K562 (cell line): ENCODE results near the gene TMEM59. TPM values are rescaled to one million over a fixed set of nuclear protein-coding genes. Genes with fewer than 3 reads are reported as not detected.

Experiments
- ATAC-seq: fragments of 200-7000 bp; cut with Tn5 transposase; 3 replicates; pipeline ENCODE4 v1.9.1; 2020; ENCODE audit warnings: moderate library complexity
- BruUV-seq: library from RNA; stranded (reverse); fragments of 400-500 nt; replicated peaks from 2 replicates; lab custom pipeline; 2021; lab: Mats Ljungman, UMichigan
- CTCF ChIA-PET: fragments of 300-600 bp; formaldehyde crosslinking; extraction: SDS; loops from one replicate; lab custom pipeline; 2021; ENCODE audit warnings: low intra/inter-chr PET ratio; lab: Yijun Ruan, JAX
- POLR2A ChIA-PET: fragments of 300-600, 350-650 bp; sonication (Branson Sonifier 250); formaldehyde crosslinking; extraction: SDS; loops from one replicate; lab custom pipeline; 2021; ENCODE audit warnings: antibody characterized with exemption, inconsistent platforms; lab: Yijun Ruan, JAX
- DNase-seq, 4 experiments: peaks; one replicate each; pipeline versions ENCODE4 v3.0.0 to v3.0.0-alpha.2; 2011 to 2018; ENCODE audit warnings: low spot score in 3 of 4, mixed read lengths in 3 of 4; ENCODE audit errors: extremely low read depth in 1 of 4
- FAIRE-seq: peaks from 2 replicates; lab custom pipeline; 2011; peaks lifted over from hg19 to GRCh38; lab: Jason Lieb, UNC
- H2AFZ ChIP-seq: 2 replicates; pipeline ENCODE4 v1.6.0; 2011; ENCODE audit warnings: low read depth, low read length, control low read depth, inconsistent platforms
- H3K27ac ChIP-seq: fragments of 200-600 bp; 3 replicates; pipeline ENCODE4 v1.8.0; 2011; ENCODE audit warnings: low read depth, mild to moderate bottlenecking, control low read depth, inconsistent platforms, low read length, moderate library complexity, mixed read lengths; ENCODE audit errors: extremely low read depth
- H3K27me3 ChIP-seq, 2 experiments: fragments of 300-600 bp in 1 of 2; 2 replicates in 1 of 2; 3 replicates in 1 of 2; pipeline versions ENCODE4 v1.6.0 to v1.8.0; 2011; ENCODE audit warnings: inconsistent platforms in 2 of 2, low read length in 2 of 2, mild to moderate bottlenecking in 1 of 2, mixed read lengths in 1 of 2, moderate library complexity in 1 of 2; ENCODE audit not compliant: control insufficient read depth in 2 of 2, insufficient read depth in 2 of 2
- H3K36me3 ChIP-seq: fragments of 300-600 bp; 3 replicates; pipeline ENCODE4 v1.8.0; 2011; ENCODE audit warnings: mild to moderate bottlenecking, low read length, inconsistent platforms; ENCODE audit not compliant: control insufficient read depth, insufficient read depth
- H3K4me1 ChIP-seq, 2 experiments: fragments of 200-600 bp in 1 of 2; replicated peaks in 1 of 2; 2 replicates in 1 of 2; 3 replicates in 1 of 2; pipeline versions ENCODE4 v1.5.1 to v1.8.0; 2011; ENCODE audit warnings: inconsistent platforms in 2 of 2, low read length in 2 of 2, mild to moderate bottlenecking in 1 of 2, mixed read lengths in 1 of 2, moderate library complexity in 1 of 2; ENCODE audit not compliant: control insufficient read depth in 2 of 2, insufficient read depth in 2 of 2
- H3K4me2 ChIP-seq: 2 replicates; pipeline ENCODE4 v1.6.1; 2011; ENCODE audit warnings: low read length, control low read depth, inconsistent platforms, mixed read lengths; ENCODE audit not compliant: insufficient read depth
- H3K4me3 ChIP-seq: fragments of 200-600 bp; sonication (generic), shearing (Covaris generic); 2 replicates; pipeline ENCODE4 v1.5.1; 2016; ENCODE audit warnings: control low read depth, inconsistent platforms
- H3K79me2 ChIP-seq: fragments of 200-600 bp; 3 replicates; pipeline ENCODE4 v1.8.0; 2011; ENCODE audit warnings: low read length, inconsistent platforms; ENCODE audit not compliant: control insufficient read depth, insufficient read depth
- H3K9ac ChIP-seq, 2 experiments: 2 replicates each; pipeline versions ENCODE4 v1.6.0 to v1.6.1; 2011; ENCODE audit warnings: low read depth in 2 of 2, low read length in 2 of 2, control low read depth in 1 of 2, inconsistent platforms in 1 of 2, mild to moderate bottlenecking in 1 of 2, mixed read lengths in 1 of 2; ENCODE audit not compliant: insufficient read depth in 1 of 2
- H3K9me1 ChIP-seq: one replicate; pipeline ENCODE4 v1.6.0; 2011; ENCODE audit warnings: inconsistent platforms, mild to moderate bottlenecking, low read length, moderate library complexity; ENCODE audit not compliant: control insufficient read depth, insufficient read depth
- H3K9me3 ChIP-seq: replicated peaks from 2 replicates; pipeline ENCODE4 v1.5.1; 2011; ENCODE audit warnings: low read depth, low read length, inconsistent platforms; ENCODE audit not compliant: control insufficient read depth, insufficient read depth
- H4K20me1 ChIP-seq: replicated peaks from 2 replicates; pipeline ENCODE4 v1.6.1; 2011; ENCODE audit warnings: low read length, inconsistent platforms, mixed read lengths; ENCODE audit not compliant: control insufficient read depth, insufficient read depth
- CC2D1A ChIP-seq: fragments of 450-650 bp; IDR thresholded peaks from 2 replicates; pipeline ENCODE4 v1.6.1; 2017; ENCODE audit warnings: mild to moderate bottlenecking
- PHF20 ChIP-seq: fragments of 450-650 bp; IDR thresholded peaks from 2 replicates; pipeline ENCODE4 v1.6.1; 2018; ENCODE audit not compliant: partially characterized antibody
- RCOR1 ChIP-seq, 2 experiments: IDR thresholded peaks; 2 replicates each; pipeline ENCODE4 v1.6.1; 2012; ENCODE audit warnings: low read depth in 2 of 2, low read length in 2 of 2, borderline replicate concordance in 1 of 2, improper control_type of control experiment in 1 of 2
- SAP30 ChIP-seq: fragments of 200-600 bp; sonication (generic); IDR thresholded peaks from 2 replicates; pipeline ENCODE4 v1.6.1; 2012; ENCODE audit warnings: borderline replicate concordance, low read depth, mild to moderate bottlenecking, moderate library complexity, low read length, control low read depth, inconsistent platforms; ENCODE audit not compliant: insufficient read depth, poor library complexity, severe bottlenecking
- TBP ChIP-seq: optimal IDR thresholded peaks from 2 replicates; pipeline ENCODE3; 2011; ENCODE audit warnings: low read depth, low read length, improper control_type of control experiment
- ZKSCAN1 ChIP-seq: fragments of 150-350 bp; IDR thresholded peaks from 2 replicates; pipeline ENCODE4 v1.6.1; 2016; ENCODE audit warnings: low read depth, low read length
- WGBS: fragments of 100-300 bp; shearing (Covaris generic); methylation state at CpG from one replicate; pipeline ENCODE4 v1.1.6; 2016; ENCODE audit warnings: low coverage, mixed read lengths; ENCODE audit not compliant: insufficient coverage; ENCODE audit errors: missing lambda C conversion rate; 5-methylcytosine and 5-hydroxymethylcytosine counted together
- in situ Hi-C: fragments of 300-500 bp; cut with MboI; formaldehyde crosslinking; loops from 4 replicates; pipeline ENCODE4 v1.15.0; 2018; ENCODE audit warnings: inconsistent platforms, mixed read lengths
- intact Hi-C: fragments of 100-400 bp; cut with micrococcal nuclease; formaldehyde crosslinking; loops from 2 replicates; pipeline ENCODE4 v1.14.2; 2022
- polyA plus RNA-seq, 8 experiments: library from polyadenylated mRNA; depleted of rRNA in 4 of 8; stranded (reverse) in 5 of 8; unstranded in 3 of 8; fragments of >200 nt; fragmentation: Nextera tagmentation in 2 of 8; fragmentation: Illumina TruSeq in 1 of 8; extraction: Ambion mirVana in 2 of 8; extraction: Trizol in 1 of 8; gene quantifications; 2 replicates each; pipeline versions ENCODE4 v1.2.1 to v1.2.3, GENCODE V29; 2011 to 2014; ENCODE audit warnings: inconsistent platforms in 1 of 8, missing spikeins in 1 of 8
- total RNA-seq, 7 experiments: library from RNA; depleted of rRNA in 6 of 7; stranded (reverse); fragments of >200 nt in 6 of 7; fragmentation: Illumina TruSeq in 2 of 7; extraction: Trizol in 2 of 7; gene quantifications; 2 replicates each; pipeline versions ENCODE4 v1.2.1 to v1.2.3, GENCODE V29; 2011 to 2021; ENCODE audit warnings: low replicate concordance in 1 of 7
- TF ChIP-seq, protein P1 (sequence below): fragments of 250-450 bp; sonication (Bioruptor Pico); IDR thresholded peaks from 2 replicates; pipeline ENCODE4 v1.8.0; 2022; ENCODE audit warnings: inconsistent platforms, mild to moderate bottlenecking, moderate library complexity, borderline replicate concordance
- TF ChIP-seq, protein P2 (sequence below): sonication (generic); formaldehyde crosslinking; IDR thresholded peaks from 2 replicates; pipeline ENCODE4 v1.4.0; 2020; ENCODE audit warnings: mild to moderate bottlenecking, missing genetic modification reagents
- TF ChIP-seq, protein P3 (sequence below), 2 experiments: fragments of 450-650 bp; IDR thresholded peaks; 2 replicates each; pipeline ENCODE4 v1.6.1; 2016

The TMEM59 gene
- total and polyA plus RNA-seq, 9 of the 15 experiments (the other 6 are each of a cell fraction or from before 2014, with no cell fraction given) = 93.1 to 316 (median 151) TPM

DNA sequence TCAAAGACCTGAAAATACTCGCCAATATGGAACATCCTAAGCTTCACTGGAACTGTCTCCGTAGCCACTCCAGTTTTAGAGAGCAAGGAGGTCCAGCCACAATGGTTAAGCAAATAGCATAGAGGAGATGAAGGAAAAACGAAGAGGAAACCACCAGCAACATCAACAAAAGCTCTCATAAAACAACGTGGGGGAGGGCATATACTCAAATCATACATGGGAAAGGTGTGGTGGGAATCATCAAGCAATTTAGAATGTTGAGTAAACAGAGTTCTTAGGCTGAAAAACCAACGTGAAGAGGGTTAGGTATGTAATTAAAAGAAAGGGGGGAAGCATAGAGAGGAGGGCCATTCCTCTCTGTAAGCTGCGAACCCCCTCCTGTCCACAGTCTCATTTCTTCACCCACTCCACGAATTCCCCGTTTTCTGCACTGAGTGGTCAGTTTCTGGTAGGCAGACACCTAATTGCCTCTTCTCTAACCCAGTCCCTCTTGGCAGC, 1.0 kb downstream of the TMEM59 start:
- peak; percentile 25 for TF ChIP-seq TBP
- no peak for TF ChIP-seq RCOR1 (IDR thresholded peaks at IDR 0.05; ENCODE audit: borderline replicate concordance in 1 of 2, low read depth in 2 of 2, low read length in 2 of 2)
- TF ChIP-seq, protein P1, sequence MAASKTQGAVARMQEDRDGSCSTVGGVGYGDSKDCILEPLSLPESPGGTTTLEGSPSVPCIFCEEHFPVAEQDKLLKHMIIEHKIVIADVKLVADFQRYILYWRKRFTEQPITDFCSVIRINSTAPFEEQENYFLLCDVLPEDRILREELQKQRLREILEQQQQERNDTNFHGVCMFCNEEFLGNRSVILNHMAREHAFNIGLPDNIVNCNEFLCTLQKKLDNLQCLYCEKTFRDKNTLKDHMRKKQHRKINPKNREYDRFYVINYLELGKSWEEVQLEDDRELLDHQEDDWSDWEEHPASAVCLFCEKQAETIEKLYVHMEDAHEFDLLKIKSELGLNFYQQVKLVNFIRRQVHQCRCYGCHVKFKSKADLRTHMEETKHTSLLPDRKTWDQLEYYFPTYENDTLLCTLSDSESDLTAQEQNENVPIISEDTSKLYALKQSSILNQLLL (CRISPR knock-in tag) = no peak
- TF ChIP-seq, protein P2, sequence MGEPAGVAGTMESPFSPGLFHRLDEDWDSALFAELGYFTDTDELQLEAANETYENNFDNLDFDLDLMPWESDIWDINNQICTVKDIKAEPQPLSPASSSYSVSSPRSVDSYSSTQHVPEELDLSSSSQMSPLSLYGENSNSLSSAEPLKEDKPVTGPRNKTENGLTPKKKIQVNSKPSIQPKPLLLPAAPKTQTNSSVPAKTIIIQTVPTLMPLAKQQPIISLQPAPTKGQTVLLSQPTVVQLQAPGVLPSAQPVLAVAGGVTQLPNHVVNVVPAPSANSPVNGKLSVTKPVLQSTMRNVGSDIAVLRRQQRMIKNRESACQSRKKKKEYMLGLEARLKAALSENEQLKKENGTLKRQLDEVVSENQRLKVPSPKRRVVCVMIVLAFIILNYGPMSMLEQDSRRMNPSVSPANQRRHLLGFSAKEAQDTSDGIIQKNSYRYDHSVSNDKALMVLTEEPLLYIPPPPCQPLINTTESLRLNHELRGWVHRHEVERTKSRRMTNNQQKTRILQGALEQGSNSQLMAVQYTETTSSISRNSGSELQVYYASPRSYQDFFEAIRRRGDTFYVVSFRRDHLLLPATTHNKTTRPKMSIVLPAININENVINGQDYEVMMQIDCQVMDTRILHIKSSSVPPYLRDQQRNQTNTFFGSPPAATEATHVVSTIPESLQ (CRISPR knock-in tag) = 0 out of 2 replicates have a peak, but pooled peaks have one; percentile 33
- TF ChIP-seq, protein P3, sequence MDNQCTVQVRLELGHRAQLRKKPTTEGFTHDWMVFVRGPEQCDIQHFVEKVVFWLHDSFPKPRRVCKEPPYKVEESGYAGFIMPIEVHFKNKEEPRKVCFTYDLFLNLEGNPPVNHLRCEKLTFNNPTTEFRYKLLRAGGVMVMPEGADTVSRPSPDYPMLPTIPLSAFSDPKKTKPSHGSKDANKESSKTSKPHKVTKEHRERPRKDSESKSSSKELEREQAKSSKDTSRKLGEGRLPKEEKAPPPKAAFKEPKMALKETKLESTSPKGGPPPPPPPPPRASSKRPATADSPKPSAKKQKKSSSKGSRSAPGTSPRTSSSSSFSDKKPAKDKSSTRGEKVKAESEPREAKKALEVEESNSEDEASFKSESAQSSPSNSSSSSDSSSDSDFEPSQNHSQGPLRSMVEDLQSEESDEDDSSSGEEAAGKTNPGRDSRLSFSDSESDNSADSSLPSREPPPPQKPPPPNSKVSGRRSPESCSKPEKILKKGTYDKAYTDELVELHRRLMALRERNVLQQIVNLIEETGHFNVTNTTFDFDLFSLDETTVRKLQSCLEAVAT (IDR thresholded peaks at IDR 0.05) = peak in 1 of 2 experiments; percentile 21; a peak in 1 of 4 replicates
- TF ChIP-seq CC2D1A = no peak
- no peak for TF ChIP-seq SAP30
- TF ChIP-seq PHF20 = peak; percentile 45
- no peak for TF ChIP-seq ZKSCAN1
- BruUV-seq = no TSS peak
- intact Hi-C loops (loop anchor here (2.0 to 5.0 kb wide), 2 partner anchors 105 to 191 kb away; partner anchors contain the start of genes IFT25 and LRRC42), in situ Hi-C loops (no loop called here)
- WGBS = under 1% methylated on average over 8 of the region's 8 CpGs
- Histone ChIP-seq H2AFZ (peak overlapping the region; percentile 85), H3K9ac (peak overlapping the region; percentile 87 to 95), H3K27ac (peak overlapping the region; percentile 87), H3K27me3 (no peaks in the 10 kb centered on the region), H4K20me1 (no peaks in the 10 kb centered on the region), H3K9me1 (no peaks in the 10 kb centered on the region), H3K36me3 (peaks cover 9% of the 10 kb centered on the region; the same call in 2 of the 3 replicates), H3K4me3 (peak overlapping the region; percentile 78), H3K9me3 (no peaks in the 10 kb centered on the region), H3K4me1 (peaks cover 8% of the 10 kb centered on the region in 2 experiments; a peak in 4 of 5 replicates), H3K4me2 (peak overlapping the region; percentile 98), H3K79me2 (peaks cover 71% of the 10 kb centered on the region)
- FAIRE-seq = peak; percentile 26
- ATAC-seq = no peak
- CTCF ChIA-PET = no interaction called here
- POLR2A ChIA-PET = interaction anchor here (0.8 to 1.6 kb wide), 7 partner anchors 9 to 437 kb away, joined by 3 to 7 read pairs (median 3); partner anchors contain the start of gene NDC1
- peak in 2 of 4 experiments; percentile 14 to 23 for DNase-seq
